CD4-positive, alpha-beta memory T cell (primary cell): ENCODE results near the gene GSTA5. TPM values are rescaled to one million over a fixed set of nuclear protein-coding genes. Genes with fewer than 3 reads are reported as not detected.
"Not testable (repeated sequence)": the region's sequence is repeated elsewhere in the genome, so short reads cannot be mapped to it uniquely, and the experiment has no call there.

Source experiments
- CTCF ChIA-PET: fragments of 350-600 bp; sonication (Branson Sonifier 250); formaldehyde crosslinking; loops from one replicate; lab custom pipeline; 2021; ENCODE audit warnings: inconsistent platforms; ENCODE audit not compliant: partially characterized antibody; lab: Charles Lee
- POLR2A ChIA-PET: fragments of 350-600 bp; sonication (Branson Sonifier 250); formaldehyde crosslinking; loops from one replicate; lab custom pipeline; 2021; ENCODE audit not compliant: partially characterized antibody; lab: Charles Lee
- DNase-seq, 5 donors: peaks; one replicate each; pipeline versions ENCODE4 v3.0.0 to v3.0.0-alpha.2; 2020 to 2022; ENCODE audit warnings: mixed read lengths in 1 of 5
- H3K27ac ChIP-seq: one replicate; pipeline ENCODE4 v1.7.0; 2013; ENCODE audit warnings: low read depth, low read length
- H3K27me3 ChIP-seq: 2 replicates; pipeline ENCODE4 v1.7.0; 2013; ENCODE audit warnings: mild to moderate bottlenecking, low read length, moderate library complexity; ENCODE audit not compliant: insufficient read depth
- H3K36me3 ChIP-seq: 2 replicates; pipeline ENCODE4 v1.7.0; 2013; ENCODE audit warnings: mild to moderate bottlenecking, low read length, moderate library complexity; ENCODE audit not compliant: insufficient read depth
- H3K4me1 ChIP-seq: 2 replicates; pipeline ENCODE4 v1.7.0; 2013; ENCODE audit warnings: mild to moderate bottlenecking, low read length, moderate library complexity; ENCODE audit not compliant: insufficient read depth
- H3K4me3 ChIP-seq, 2 donors: one replicate each; pipeline ENCODE4 v1.7.0; 2013; ENCODE audit warnings: low read length in 2 of 2, mild to moderate bottlenecking in 1 of 2
- H3K9me3 ChIP-seq, 2 donors: one replicate each; pipeline ENCODE4 v1.7.0; 2013; ENCODE audit warnings: low read length in 2 of 2, control low read depth in 1 of 2; ENCODE audit not compliant: control insufficient read depth in 1 of 2
- H3K27ac Mint-ChIP-seq, 7 donors: one replicate each; pipeline ENCODE4 v1.8.0; 2020 to 2021; ENCODE audit warnings: mixed read lengths in 7 of 7, mild to moderate bottlenecking in 6 of 7, inconsistent platforms in 3 of 7, moderate library complexity in 3 of 7
- H3K27me3 Mint-ChIP-seq, 2 donors: one replicate each; pipeline ENCODE4 v1.8.0; 2020 to 2021; ENCODE audit warnings: mixed read lengths in 2 of 2
- H3K36me3 Mint-ChIP-seq, 2 donors: one replicate each; pipeline ENCODE4 v1.8.0; 2020 to 2021; ENCODE audit warnings: mixed read lengths in 2 of 2, inconsistent platforms in 1 of 2, mild to moderate bottlenecking in 1 of 2
- H3K4me1 Mint-ChIP-seq, 4 donors: one replicate each; pipeline ENCODE4 v1.8.0; 2020 to 2021; ENCODE audit warnings: mixed read lengths in 4 of 4, mild to moderate bottlenecking in 1 of 4
- H3K4me3 Mint-ChIP-seq, 8 donors: one replicate each; pipeline ENCODE4 v1.8.0; 2020 to 2021; ENCODE audit warnings: mixed read lengths in 8 of 8, mild to moderate bottlenecking in 7 of 8, moderate library complexity in 6 of 8, inconsistent platforms in 3 of 8
- H3K9me3 Mint-ChIP-seq, 8 donors: one replicate each; pipeline ENCODE4 v1.8.0; 2020 to 2021; ENCODE audit warnings: mixed read lengths in 8 of 8, mild to moderate bottlenecking in 5 of 8, inconsistent platforms in 3 of 8, moderate library complexity in 1 of 8
- intact Hi-C: fragments of 100-400 bp; cut with micrococcal nuclease; formaldehyde crosslinking; loops from one replicate; pipeline ENCODE4 v1.15.1; 2023
- polyA plus RNA-seq, 2 donors: library from polyadenylated mRNA; unstranded; fragments of 300-500 nt; fragmentation: Illumina TruSeq; gene quantifications; one replicate each; pipeline ENCODE4 v1.2.3, GENCODE V29; 2021
- total RNA-seq, 2 experiments: library from RNA; stranded (reverse); gene quantifications; one replicate each; pipeline ENCODE4 v1.2.3, GENCODE V29; 2021

The GSTA5 gene
- total and polyA plus RNA-seq, 4 experiments from 2014 or later: not detected

- H3K9me3 ChIP-seq, H3K27me3 ChIP-seq, H3K4me1 ChIP-seq, intact Hi-C loops, H3K9me3 Mint-ChIP-seq, H3K4me1 Mint-ChIP-seq, DNase-seq, CTCF ChIA-PET, H3K36me3 ChIP-seq, H3K4me3 ChIP-seq, H3K4me3 Mint-ChIP-seq, H3K27ac Mint-ChIP-seq, H3K27ac ChIP-seq, H3K36me3 Mint-ChIP-seq, POLR2A ChIA-PET: not testable (repeated sequence)
- peaks cover 29 to 36% of the 10 kb centered on the region in 2 donors for H3K27me3 Mint-ChIP-seq
These were observed 20.5 kb upstream of the GSTA5 start for GRCh38 chr6:52861151-52861550.

DNA sequence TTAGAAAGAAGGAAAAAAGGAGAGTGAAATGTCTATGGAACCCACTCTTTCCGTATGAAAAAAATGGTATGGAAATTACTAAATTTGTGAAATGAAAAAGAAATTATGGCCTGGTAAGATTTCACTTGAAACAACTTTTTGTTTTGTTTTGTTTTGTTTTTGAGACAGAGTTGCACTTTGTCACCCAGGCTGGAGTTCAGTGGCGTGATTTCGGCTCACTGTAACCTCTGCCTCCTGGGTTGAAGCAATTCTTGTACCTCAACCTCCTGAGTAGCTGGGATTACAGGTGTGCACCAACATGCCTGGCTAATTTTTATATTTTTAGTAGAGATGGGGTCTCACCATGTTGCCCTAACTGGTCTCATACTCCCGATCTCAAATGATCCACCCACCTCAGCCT is 17.8 kb upstream of the GSTA5 start:
- intact Hi-C loops: no loop called here
- Histone ChIP-seq H3K9me3 (no peaks in the 10 kb centered on the region), H3K27ac (no peak overlapping the region), H3K4me3 (no peak overlapping the region), H3K4me1 (no peaks in the 10 kb centered on the region), H3K36me3 (no peaks in the 10 kb centered on the region), H3K27me3 (no peaks in the 10 kb centered on the region)
- Mint-ChIP-seq H3K36me3 (no peaks in the 10 kb centered on the region), H3K4me1 (no peaks in the 10 kb centered on the region), H3K27me3 (peaks cover 43 to 52% of the 10 kb centered on the region in 2 donors), H3K9me3 (no peaks in the 10 kb centered on the region), H3K27ac (no peak overlapping the region), H3K4me3 (no peak overlapping the region)
- ChIA-PET CTCF (no interaction called here), POLR2A (no interaction called here)
- no peak for DNase-seq

DNA sequence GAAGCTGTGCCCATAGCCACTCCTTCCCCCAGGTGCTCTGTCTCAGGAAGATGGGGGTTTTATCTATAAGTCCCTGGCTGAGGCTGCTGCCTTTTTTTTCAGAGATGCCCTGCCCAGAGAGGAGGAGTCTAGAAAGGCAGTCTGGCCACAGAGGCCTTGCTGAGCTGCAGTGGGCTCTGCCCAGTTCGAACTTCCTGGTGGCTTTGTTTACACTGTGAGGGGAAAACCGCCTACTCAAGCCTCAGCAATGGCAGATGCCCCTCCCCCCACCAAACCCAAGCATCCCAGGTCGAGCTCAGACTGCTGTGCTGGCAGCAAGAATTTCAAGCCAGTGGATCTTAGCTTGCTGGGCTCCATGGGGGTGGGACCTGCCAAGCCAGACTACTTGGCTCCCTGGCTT is 15.5 kb upstream of the GSTA5 start:
- intact Hi-C loops: not testable (repeated sequence)

DNA sequence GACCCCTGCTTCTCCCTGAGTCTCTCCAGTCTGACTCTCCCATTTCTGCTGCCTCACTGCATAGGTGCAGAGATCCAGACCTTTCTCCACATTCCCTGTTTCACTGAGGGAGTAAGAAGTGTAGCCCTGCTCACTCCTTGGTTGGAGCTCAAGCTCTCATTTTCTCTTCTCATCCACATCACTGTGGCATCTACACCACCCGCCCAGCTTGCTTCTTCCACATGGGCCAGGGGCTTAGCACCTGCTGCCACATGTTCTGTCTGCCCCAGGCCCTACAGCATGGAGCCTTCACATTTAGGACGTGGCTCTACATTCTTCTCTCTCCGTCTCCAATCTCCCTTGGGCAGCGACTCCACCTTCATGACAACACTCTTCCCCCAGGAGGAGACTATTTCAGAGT is 8.5 kb upstream of the GSTA5 start:
- no peaks in the 10 kb centered on the region for H3K4me1 ChIP-seq
- Mint-ChIP-seq H3K27ac (no peak overlapping the region), H3K9me3 (peaks cover 0 to 7% (median 0%) of the 10 kb centered on the region in 8 donors), H3K4me3 (no peak overlapping the region), H3K27me3 (peaks cover 18 to 24% of the 10 kb centered on the region in 2 donors), H3K4me1 (no peaks in the 10 kb centered on the region), H3K36me3 (no peaks in the 10 kb centered on the region)
- no peaks in the 10 kb centered on the region for H3K9me3 ChIP-seq
- ChIA-PET POLR2A (no interaction called here), CTCF (no interaction called here)
- intact Hi-C loops: no loop called here
- H3K4me3 ChIP-seq: no peak overlapping the region
- no peak overlapping the region for H3K27ac ChIP-seq
- no peak for DNase-seq
- no peaks in the 10 kb centered on the region for H3K36me3 ChIP-seq
- no peaks in the 10 kb centered on the region for H3K27me3 ChIP-seq

More for the DNA sequence above, 15.5 kb upstream of the GSTA5 start:
- H3K27ac Mint-ChIP-seq, H3K9me3 ChIP-seq, H3K4me1 ChIP-seq, DNase-seq, H3K36me3 Mint-ChIP-seq, H3K36me3 ChIP-seq, H3K9me3 Mint-ChIP-seq, H3K4me3 ChIP-seq, H3K27me3 ChIP-seq, CTCF ChIA-PET, H3K27ac ChIP-seq, POLR2A ChIA-PET, H3K4me3 Mint-ChIP-seq, H3K4me1 Mint-ChIP-seq: not testable (repeated sequence)
- peaks cover 51 to 61% of the 10 kb centered on the region in 2 donors for H3K27me3 Mint-ChIP-seq

DNA sequence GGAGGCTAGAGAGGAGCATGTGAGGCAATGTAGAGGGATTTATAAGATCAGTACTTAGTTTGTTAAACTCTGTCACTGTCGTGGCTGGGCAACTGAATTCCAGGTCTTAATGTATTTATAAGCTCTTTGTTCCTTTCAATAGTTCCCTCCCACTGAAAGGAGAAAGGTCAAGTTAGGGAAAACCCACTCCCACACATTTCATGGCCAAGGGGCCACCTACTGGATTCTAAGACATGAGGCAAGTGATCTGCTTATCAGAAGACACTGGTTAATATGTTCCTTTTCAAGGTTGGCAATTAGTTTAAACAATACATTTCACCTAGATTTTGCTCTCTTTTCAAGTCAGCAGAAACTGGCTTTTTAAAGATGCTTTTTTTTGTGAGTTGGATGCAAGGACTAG is 5.4 kb upstream of the GSTA5 start:
- no peak for DNase-seq
- Histone ChIP-seq H3K27me3 (no peaks in the 10 kb centered on the region), H3K27ac (no peak overlapping the region), H3K4me3 (no peak overlapping the region), H3K36me3 (no peaks in the 10 kb centered on the region), H3K9me3 (no peaks in the 10 kb centered on the region), H3K4me1 (no peaks in the 10 kb centered on the region)
- POLR2A ChIA-PET: no interaction called here
- intact Hi-C loops: no loop called here
- Mint-ChIP-seq H3K27me3 (peaks cover 5 to 7% of the 10 kb centered on the region in 2 donors), H3K4me1 (no peaks in the 10 kb centered on the region), H3K9me3 (peaks cover 0 to 8% (median 0%) of the 10 kb centered on the region in 8 donors), H3K27ac (no peak overlapping the region), H3K4me3 (no peak overlapping the region), H3K36me3 (no peaks in the 10 kb centered on the region)
- CTCF ChIA-PET: no interaction called here

- H3K36me3 Mint-ChIP-seq: no peaks in the 10 kb centered on the region
- ChIA-PET POLR2A (no interaction called here), CTCF (interaction anchor here (1.2 kb wide), 1 partner anchor 25 kb away, joined by 3 read pairs; no protein-coding TSS in a partner anchor)
- intact Hi-C loops: no loop called here
- Histone ChIP-seq H3K27ac (no peak overlapping the region), H3K4me3 (no peak overlapping the region), H3K27me3 (no peaks in the 10 kb centered on the region), H3K9me3 (no peaks in the 10 kb centered on the region), H3K36me3 (no peaks in the 10 kb centered on the region), H3K4me1 (no peaks in the 10 kb centered on the region)
- H3K4me1 Mint-ChIP-seq: no peaks in the 10 kb centered on the region
- peaks cover 0 to 6% (median 0%) of the 10 kb centered on the region in 8 donors for H3K9me3 Mint-ChIP-seq
- H3K4me3 Mint-ChIP-seq: no peak overlapping the region
- no peak for DNase-seq
- H3K27me3 Mint-ChIP-seq: peaks cover 4 to 10% of the 10 kb centered on the region in 2 donors
- no peak overlapping the region for H3K27ac Mint-ChIP-seq
These were observed 3.0 kb upstream of the GSTA5 start for GRCh38 chr6:52843605-52844004.

- H3K4me1 ChIP-seq: no peaks in the 10 kb centered on the region
- no peak overlapping the region for H3K4me3 ChIP-seq
- H3K4me3 Mint-ChIP-seq: no peak overlapping the region
- no peak overlapping the region for H3K27ac ChIP-seq
- H3K27me3 ChIP-seq: peaks cover 4% of the 10 kb centered on the region
- peaks cover 15 to 18% of the 10 kb centered on the region in 2 donors for H3K27me3 Mint-ChIP-seq
- intact Hi-C loops: loop anchor here (1.0 kb wide), 1 partner anchor 645 kb away; no protein-coding TSS in a partner anchor
- no peak overlapping the region for H3K27ac Mint-ChIP-seq
- DNase-seq: peak in 4 of 5 donors; percentile 29 to 46 (median 36)
- POLR2A ChIA-PET: no interaction called here
- peaks cover 0 to 2% (median 0%) of the 10 kb centered on the region in 8 donors for H3K9me3 Mint-ChIP-seq
- H3K9me3 ChIP-seq: no peaks in the 10 kb centered on the region
- CTCF ChIA-PET: no interaction called here
- H3K4me1 Mint-ChIP-seq: no peaks in the 10 kb centered on the region
- H3K36me3 ChIP-seq: no peaks in the 10 kb centered on the region
- no peaks in the 10 kb centered on the region for H3K36me3 Mint-ChIP-seq
These were observed 1.2 kb downstream of the GSTA5 start for GRCh38 chr6:52839124-52840055.
